ENCODE data around the gene UNC13D. TPM values are rescaled to one million over a fixed set of nuclear protein-coding genes. Genes with fewer than 3 reads are reported as not detected.

Gene UNC13D
- total and polyA plus RNA-seq, 8 donors: 6.4 to 45.5 (median 18.2) TPM

- intact Hi-C loops (cut with DNase I; ENCODE audit: low total_unique reads): no loop called here
- Histone ChIP-seq H3K4me3 (no peak overlapping the region), H3K27me3 (no peaks in the 10 kb centered on the region), H3K4me1 (peaks cover 0 to 7% (median 0%) of the 10 kb centered on the region in 4 donors), H3K9me3 (no peaks in the 10 kb centered on the region), H3K36me3 (peaks cover 10 to 32% (median 18%) of the 10 kb centered on the region in 4 donors), H3K27ac (no peak overlapping the region)
- 68 to 84% (median 78%) methylated on average over 8 of the region's 8 CpGs for WGBS, 5 donors
- TF ChIP-seq CTCF (IDR thresholded peaks at IDR 0.05) (no peak), POLR2AphosphoS5 (IDR thresholded peaks at IDR 0.05) (no peak), EP300 (IDR thresholded peaks at IDR 0.05) (no peak), POLR2A (IDR thresholded peaks at IDR 0.05) (no peak)
- no peak for DNase-seq
Measured at GRCh38 chr17:75885431-75885830, 41.2 kb upstream of the UNC13D start.

GRCh38 chr17:75881678-75882454, 37.7 kb upstream of the UNC13D start:
- peaks cover 0 to 14% (median 0%) of the 10 kb centered on the region in 3 donors for H3K27me3 ChIP-seq
- no peak for DNase-seq
- TF ChIP-seq EP300 (IDR thresholded peaks at IDR 0.05): no peak
- TF ChIP-seq CTCF (IDR thresholded peaks at IDR 0.05): no peak
- TF ChIP-seq POLR2A (IDR thresholded peaks at IDR 0.05): no peak
- no peak for TF ChIP-seq POLR2AphosphoS5 (IDR thresholded peaks at IDR 0.05)
- H3K36me3 ChIP-seq: no peaks in the 10 kb centered on the region
- no peak overlapping the region for H3K27ac ChIP-seq
- H3K9me3 ChIP-seq: no peaks in the 10 kb centered on the region
- intact Hi-C loops (cut with DNase I; ENCODE audit: low total_unique reads): no loop called here
- WGBS, 5 donors: 77 to 84% (median 80%) methylated on average over 14 to 15 of the region's 15 CpGs
- no peak overlapping the region for H3K4me3 ChIP-seq
- H3K4me1 ChIP-seq: peaks cover 3 to 32% (median 20%) of the 10 kb centered on the region in 4 donors

GRCh38 chr17:75880266-75880665, 36.1 kb upstream of the UNC13D start:
- no peak for TF ChIP-seq CTCF (IDR thresholded peaks at IDR 0.05)
- no peak for TF ChIP-seq EP300 (IDR thresholded peaks at IDR 0.05)
- TF ChIP-seq POLR2AphosphoS5 (IDR thresholded peaks at IDR 0.05): no peak
- TF ChIP-seq POLR2A (IDR thresholded peaks at IDR 0.05): no peak
- H3K36me3 ChIP-seq: peaks cover 0 to 6% (median 2%) of the 10 kb centered on the region in 4 donors

GRCh38 chr17:75878174-75878998, 34.2 kb upstream of the UNC13D start, which contains the start of gene TRIM47:
TSS of gene TRIM47 (minus strand) at chr17:75878581. CDS start at chr17:75878548, 33 bp downstream.
- H3K27me3 ChIP-seq: peaks cover 0 to 14% (median 0%) of the 10 kb centered on the region in 3 donors
- H3K27ac ChIP-seq: peak within 1 kb of the TSS; percentile 91 to 96 (median 93)
- peak; percentile 37 to 87 (median 80) for TF ChIP-seq POLR2AphosphoS5 (IDR thresholded peaks at IDR 0.05)
- TF ChIP-seq POLR2A (IDR thresholded peaks at IDR 0.05): no peak
- no peak for TF ChIP-seq EP300 (IDR thresholded peaks at IDR 0.05)
- no peak for TF ChIP-seq CTCF (IDR thresholded peaks at IDR 0.05)
- peak within 1 kb of the TSS; percentile 59 to 71 (median 70) for H3K4me3 ChIP-seq
- peaks cover 34 to 60% (median 54%) of the 10 kb centered on the region in 4 donors for H3K4me1 ChIP-seq
- H3K9me3 ChIP-seq: no peaks in the 10 kb centered on the region
- H3K36me3 ChIP-seq: peaks cover 8 to 23% (median 18%) of the 10 kb centered on the region in 4 donors
- intact Hi-C loops (cut with DNase I; ENCODE audit: low total_unique reads): no loop called here
- peak; percentile 68 to 91 for DNase-seq
- WGBS, 5 donors: 0 to 5% (median 1%) methylated on average over 9 to 87 of the region's 87 CpGs

More at GRCh38 chr17:75880266-75880665, 36.1 kb upstream of the UNC13D start:
- no peak for DNase-seq
- Histone ChIP-seq H3K27me3 (peaks cover 0 to 14% (median 0%) of the 10 kb centered on the region in 3 donors), H3K4me1 (peaks cover 19 to 43% (median 36%) of the 10 kb centered on the region in 4 donors), H3K27ac (no peak overlapping the region), H3K4me3 (no peak overlapping the region), H3K9me3 (no peaks in the 10 kb centered on the region)
- intact Hi-C loops (cut with DNase I; ENCODE audit: low total_unique reads): no loop called here
- 70 to 84% (median 82%) methylated on average over 7 of the region's 7 CpGs for WGBS, 5 donors
